Psoas muscle (tissue), 8 donors: ENCODE data around the gene BTBD19. TPM values are rescaled to one million over a fixed set of nuclear protein-coding genes. Genes with fewer than 3 reads are reported as not detected.

Experiments
- ATAC-seq, 4 donors: fragments of 200-7000 bp; cut with Tn5 transposase; one replicate each; pipeline ENCODE4 v1.9.1; 2020; ENCODE audit warnings: moderate library complexity in 3 of 4, mild to moderate bottlenecking in 2 of 4
- DNase-seq, 2 donors: peaks; one replicate each; pipeline ENCODE4 v3.0.0-alpha.2; 2020
- H3K27ac ChIP-seq: fragments of 200-600 bp; one replicate; pipeline ENCODE4 v1.8.0; 2022
- H3K27me3 ChIP-seq, 3 donors: fragments of 200-600 bp in 1 of 3; one replicate each; pipeline versions ENCODE4 v1.6.1 to v1.8.0; 2013 to 2022; ENCODE audit warnings: low read length in 2 of 3, mild to moderate bottlenecking in 2 of 3, moderate library complexity in 1 of 3; ENCODE audit not compliant: insufficient read depth in 3 of 3
- H3K36me3 ChIP-seq, 2 donors: fragments of 200-600 bp in 1 of 2; one replicate each; pipeline versions ENCODE4 v1.6.1 to v1.8.0; 2013 to 2022; ENCODE audit warnings: low read depth in 1 of 2, mild to moderate bottlenecking in 1 of 2, moderate library complexity in 1 of 2; ENCODE audit not compliant: insufficient read depth in 1 of 2
- H3K4me1 ChIP-seq: fragments of 200-600 bp; one replicate; pipeline ENCODE4 v1.8.0; 2022
- H3K4me3 ChIP-seq: fragments of 200-600 bp; one replicate; pipeline ENCODE4 v1.8.0; 2022; ENCODE audit warnings: mild to moderate bottlenecking
- H3K9me3 ChIP-seq: fragments of 200-600 bp; one replicate; pipeline ENCODE4 v1.8.0; 2022
- WGBS, 3 donors: extraction: QIAGEN DNeasy Blood & Tissue Kit; methylation state at CpG; one replicate each; pipeline versions ENCODE4 v1.1.6 to v1.1.7; 2013; 5-methylcytosine and 5-hydroxymethylcytosine counted together
- intact Hi-C, 2 donors: fragments of 100-400 bp; cut with DNase I; formaldehyde crosslinking; loops; one replicate each; pipeline versions ENCODE4 v1.11.0 to v1.14.2; 2022
- polyA plus RNA-seq, 3 donors: library from polyadenylated mRNA; stranded (reverse); fragments of 200-250 nt; gene quantifications; one replicate each; pipeline ENCODE4 v1.2.3, GENCODE V29; 2013
- total RNA-seq, 4 donors: library from RNA; stranded (reverse); fragmentation: NEBNext Ultra II Directional in 2 of 4; extraction: Animal tissue kit (Norgen Biotek cat#: 25700) in 2 of 4; gene quantifications; one replicate each; pipeline versions ENCODE4 v1.2.1 to v1.2.4, GENCODE V29; 2021 to 2023
- TF ChIP-seq, protein P1 (sequence below): fragments of 200-600 bp; IDR thresholded peaks from one replicate; pipeline ENCODE4 v1.8.0; 2022; ENCODE audit warnings: antibody characterized with exemption
- donor health status: healthy with polysubstance abuse.
- donor health status: DM: no; HTN: no; CAD: no; lungs with moderate emphysema.
- donor health status: Bipolar disorder and iron deficiency.
- donor health status: healthy.
- donor health status: DM: yes; HTN: yes; CAD: no.
- donor health status: DM: no; HTN: no; CAD: no.
- donor health status: DM: no; HTN: no; CAD: no.
- donor health status: DM: yes; HTN: yes; CAD: no.

BTBD19 gene
- total and polyA plus RNA-seq, 7 donors: 0.35 to 1.8 (median 1.2) TPM

DNA sequence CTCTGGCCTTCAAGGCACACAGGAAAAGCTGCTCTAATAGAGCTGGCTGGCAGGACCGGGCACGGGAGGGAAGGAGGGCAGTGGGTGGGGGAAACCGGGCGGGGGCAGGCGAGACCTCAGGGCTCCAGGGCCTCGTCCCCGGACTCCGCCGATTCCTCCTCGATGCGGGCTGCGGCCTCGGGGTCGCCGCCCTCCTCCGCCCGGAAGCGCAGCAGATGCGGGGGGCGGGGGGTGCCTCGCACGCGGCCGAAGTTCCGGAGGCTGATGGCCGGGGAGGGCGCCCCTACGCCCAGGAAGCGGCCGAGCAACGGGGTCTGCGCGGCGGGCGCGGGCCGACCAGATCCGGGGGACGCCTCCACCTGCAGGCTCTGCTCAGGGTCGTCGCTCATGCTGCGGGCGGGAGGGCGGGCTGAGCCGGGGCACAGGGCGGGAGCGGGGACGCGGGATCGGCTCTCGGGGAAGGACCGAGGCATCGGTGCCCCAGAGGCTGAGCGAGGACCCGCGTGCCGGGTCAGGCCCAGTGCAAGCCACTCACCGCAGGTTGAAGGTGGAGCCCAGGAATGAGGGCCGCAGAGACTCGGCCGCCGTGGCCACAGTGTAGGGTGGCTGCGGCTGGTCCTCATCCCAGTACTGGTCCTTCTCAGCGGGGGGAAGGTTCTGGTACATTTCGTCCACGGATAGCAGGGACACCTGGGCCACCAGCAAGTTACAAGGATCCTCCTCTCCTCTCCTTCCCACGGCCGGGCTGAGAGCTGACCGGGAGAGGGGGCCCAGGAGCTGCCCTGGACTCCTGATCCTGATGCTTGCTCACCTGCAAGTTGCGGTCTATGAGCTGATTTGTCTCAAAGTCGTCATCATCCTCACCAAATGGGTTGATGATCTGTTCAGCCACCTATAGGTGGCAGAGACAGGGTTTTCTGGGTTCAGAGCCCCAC is 24.0 kb upstream of the BTBD19 start:
- peaks cover 0 to 24% of the 10 kb centered on the region in 2 donors for H3K36me3 ChIP-seq
- no peak for DNase-seq
- intact Hi-C loops: loop anchor here (5.0 kb wide), 2 partner anchors 38 to 513 kb away; no protein-coding TSS in a partner anchor

DNA sequence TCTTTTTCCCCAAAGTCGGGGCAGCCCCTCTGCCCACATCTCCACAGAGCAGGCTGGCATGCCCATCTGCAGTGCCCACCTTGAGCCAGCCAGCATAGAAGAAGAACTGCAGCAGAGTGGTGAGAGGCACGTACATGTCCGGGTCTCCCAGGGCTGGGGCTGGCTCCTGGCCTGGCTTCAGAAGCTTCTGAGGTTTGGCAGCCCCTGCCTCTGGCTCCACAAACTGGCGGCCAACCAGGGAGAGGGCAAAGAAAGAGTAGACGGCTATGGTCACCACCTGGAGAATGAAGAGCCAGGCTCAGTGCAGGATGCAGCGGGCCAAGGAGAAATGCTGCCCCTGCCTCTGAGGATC is 23.3 kb upstream of the BTBD19 start:
- no peak for ATAC-seq
- no peak overlapping the region for H3K4me3 ChIP-seq

More for the DNA sequence above, 24.0 kb upstream of the BTBD19 start:
- TF ChIP-seq, protein P1, sequence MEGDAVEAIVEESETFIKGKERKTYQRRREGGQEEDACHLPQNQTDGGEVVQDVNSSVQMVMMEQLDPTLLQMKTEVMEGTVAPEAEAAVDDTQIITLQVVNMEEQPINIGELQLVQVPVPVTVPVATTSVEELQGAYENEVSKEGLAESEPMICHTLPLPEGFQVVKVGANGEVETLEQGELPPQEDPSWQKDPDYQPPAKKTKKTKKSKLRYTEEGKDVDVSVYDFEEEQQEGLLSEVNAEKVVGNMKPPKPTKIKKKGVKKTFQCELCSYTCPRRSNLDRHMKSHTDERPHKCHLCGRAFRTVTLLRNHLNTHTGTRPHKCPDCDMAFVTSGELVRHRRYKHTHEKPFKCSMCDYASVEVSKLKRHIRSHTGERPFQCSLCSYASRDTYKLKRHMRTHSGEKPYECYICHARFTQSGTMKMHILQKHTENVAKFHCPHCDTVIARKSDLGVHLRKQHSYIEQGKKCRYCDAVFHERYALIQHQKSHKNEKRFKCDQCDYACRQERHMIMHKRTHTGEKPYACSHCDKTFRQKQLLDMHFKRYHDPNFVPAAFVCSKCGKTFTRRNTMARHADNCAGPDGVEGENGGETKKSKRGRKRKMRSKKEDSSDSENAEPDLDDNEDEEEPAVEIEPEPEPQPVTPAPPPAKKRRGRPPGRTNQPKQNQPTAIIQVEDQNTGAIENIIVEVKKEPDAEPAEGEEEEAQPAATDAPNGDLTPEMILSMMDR: no peak
- Histone ChIP-seq H3K4me1 (peaks cover 19% of the 10 kb centered on the region), H3K9me3 (no peaks in the 10 kb centered on the region), H3K27me3 (no peaks in the 10 kb centered on the region), H3K4me3 (peak overlapping the region; percentile 68), H3K27ac (no peak overlapping the region)
- ATAC-seq: peak; percentile 11 to 25 (median 16)
- 8 to 10% (median 9%) methylated on average over 44 to 71 of the region's 71 CpGs for WGBS, 3 donors

DNA sequence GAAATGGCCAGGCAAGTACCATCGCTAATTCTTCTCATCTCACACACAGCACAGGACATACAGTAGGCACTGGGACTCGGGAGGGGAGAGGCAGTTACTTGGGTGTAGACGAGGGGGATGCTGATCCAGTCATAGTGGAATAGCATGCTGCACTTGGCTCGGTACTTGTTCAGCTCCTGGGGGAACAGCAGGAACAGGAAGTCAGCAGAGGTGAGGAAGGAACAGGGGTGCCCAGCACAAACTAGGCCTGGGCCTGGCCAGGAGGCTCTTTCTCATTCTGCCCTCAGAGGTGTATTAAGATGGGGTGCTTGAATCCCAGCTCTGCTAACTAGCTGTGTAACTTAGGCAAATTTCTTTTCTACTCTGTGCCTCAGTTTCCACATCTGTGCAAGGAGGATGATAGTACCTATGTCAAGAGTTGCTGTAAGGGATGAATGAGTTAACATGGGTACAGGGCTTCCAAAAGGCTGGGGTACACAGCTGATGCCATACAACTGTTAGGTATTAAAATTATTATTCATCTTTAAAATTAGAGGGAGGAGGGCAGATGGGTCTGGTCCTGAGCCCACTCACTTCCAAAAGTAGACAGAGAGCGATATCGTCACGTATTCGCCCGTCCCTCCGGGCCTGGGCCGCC is 22.7 kb upstream of the BTBD19 start:
- Histone ChIP-seq H3K27me3 (no peaks in the 10 kb centered on the region), H3K9me3 (no peaks in the 10 kb centered on the region), H3K4me1 (peaks cover 19% of the 10 kb centered on the region), H3K36me3 (peaks cover 0 to 12% of the 10 kb centered on the region in 2 donors), H3K27ac (peak overlapping the region; percentile 48), H3K4me3 (peak overlapping the region; percentile 68)
- DNase-seq (no peak), ATAC-seq (no peak)
- intact Hi-C loops: loop anchor here (5.0 kb wide), 2 partner anchors 37 to 512 kb away; no protein-coding TSS in a partner anchor
- WGBS, 3 donors: 34 to 37% (median 35%) methylated on average over 11 of the region's 11 CpGs
- TF ChIP-seq, protein P1: no peak

More for the DNA sequence above, 23.3 kb upstream of the BTBD19 start:
- no peaks in the 10 kb centered on the region for H3K9me3 ChIP-seq
- peaks cover 0 to 18% of the 10 kb centered on the region in 2 donors for H3K36me3 ChIP-seq
- no peak for DNase-seq
- H3K27me3 ChIP-seq: no peaks in the 10 kb centered on the region
- 69 to 80% (median 69%) methylated on average over 6 of the region's 6 CpGs for WGBS, 3 donors
- TF ChIP-seq, protein P1: no peak
- intact Hi-C loops: loop anchor here (5.0 kb wide), 2 partner anchors 37 to 512 kb away; no protein-coding TSS in a partner anchor
- no peak overlapping the region for H3K27ac ChIP-seq
- H3K4me1 ChIP-seq: peaks cover 19% of the 10 kb centered on the region

DNA sequence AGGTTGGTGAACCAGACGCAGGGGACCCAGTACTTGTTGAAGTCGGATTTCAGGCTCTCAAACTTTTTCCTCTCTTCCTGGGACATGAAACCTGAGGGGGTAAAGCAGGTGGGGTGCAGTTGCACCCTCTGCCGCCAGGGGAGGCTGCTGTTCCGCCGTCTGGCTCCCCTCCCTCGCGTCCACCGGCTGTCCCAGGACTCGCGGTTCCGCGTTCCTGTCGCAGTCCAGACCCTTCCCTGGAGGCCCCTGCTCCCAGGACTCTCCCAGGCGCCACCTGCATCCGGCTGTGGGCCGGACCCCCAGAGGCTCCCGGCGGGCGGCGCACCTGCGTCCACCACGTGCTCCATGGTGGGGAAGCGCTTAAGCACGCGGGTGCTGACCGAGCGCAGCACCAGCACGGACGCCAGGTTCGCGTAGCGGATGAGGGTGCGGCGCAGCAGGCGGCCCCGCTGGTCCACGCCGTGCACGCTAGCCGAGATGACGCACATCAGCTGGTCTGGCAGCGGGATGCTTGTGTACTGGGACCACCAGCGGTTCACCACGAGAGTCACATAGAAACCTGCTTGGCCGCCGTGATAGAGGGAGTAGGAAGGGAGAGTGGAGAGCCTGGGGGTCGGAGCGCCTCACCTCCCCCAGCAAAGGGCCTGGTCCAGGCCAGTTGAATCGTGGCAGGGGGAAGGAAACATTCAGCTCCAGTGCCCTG is 22.0 kb upstream of the BTBD19 start:
- 5 to 10% (median 7%) methylated on average over 48 to 49 of the region's 49 CpGs for WGBS, 3 donors
- DNase-seq: peak; percentile 72 to 85
- peaks cover 0 to 5% of the 10 kb centered on the region in 2 donors for H3K36me3 ChIP-seq
- no peaks in the 10 kb centered on the region for H3K27me3 ChIP-seq
- H3K27ac ChIP-seq: peak overlapping the region; percentile 48
- TF ChIP-seq, protein P1: peak; percentile 99
- ATAC-seq: peak; percentile 77 to 89 (median 84)
- peak overlapping the region; percentile 68 for H3K4me3 ChIP-seq
- intact Hi-C loops: loop anchor here (5.0 kb wide), 2 partner anchors 36 to 511 kb away; no protein-coding TSS in a partner anchor
- peaks cover 19% of the 10 kb centered on the region for H3K4me1 ChIP-seq
- H3K9me3 ChIP-seq: no peaks in the 10 kb centered on the region
